HUES6 (cell line): ENCODE measurements around the gene ECSCR.
"Not testable (repeated sequence)": the region's sequence is repeated elsewhere in the genome, so short reads cannot be mapped to it uniquely, and the experiment has no call there.

Experiments used
- H3K27ac ChIP-seq: 2 replicates; pipeline ENCODE4 v1.7.0; 2013; ENCODE audit warnings: low read depth, mild to moderate bottlenecking, low read length, inconsistent platforms
- H3K27me3 ChIP-seq: 2 replicates; pipeline ENCODE4 v1.6.1; 2013; ENCODE audit warnings: low read length; ENCODE audit not compliant: control insufficient read depth, insufficient read depth
- H3K36me3 ChIP-seq: 2 replicates; pipeline ENCODE4 v1.6.1; 2013; ENCODE audit warnings: low read length; ENCODE audit not compliant: control insufficient read depth, insufficient read depth
- H3K4me1 ChIP-seq: 2 replicates; pipeline ENCODE4 v1.6.1; 2013; ENCODE audit warnings: low read length; ENCODE audit not compliant: control insufficient read depth, insufficient read depth
- H3K4me3 ChIP-seq: 2 replicates; pipeline ENCODE4 v1.5.1; 2013; ENCODE audit warnings: low read depth, low read length
- H3K9ac ChIP-seq: one replicate; pipeline ENCODE4 v1.6.1; 2013; ENCODE audit warnings: mild to moderate bottlenecking, low read length
- H3K9me3 ChIP-seq: 2 replicates; pipeline ENCODE4 v1.6.1; 2013; ENCODE audit warnings: low read depth, low read length; ENCODE audit not compliant: control insufficient read depth, insufficient read depth

Gene ECSCR

DNA sequence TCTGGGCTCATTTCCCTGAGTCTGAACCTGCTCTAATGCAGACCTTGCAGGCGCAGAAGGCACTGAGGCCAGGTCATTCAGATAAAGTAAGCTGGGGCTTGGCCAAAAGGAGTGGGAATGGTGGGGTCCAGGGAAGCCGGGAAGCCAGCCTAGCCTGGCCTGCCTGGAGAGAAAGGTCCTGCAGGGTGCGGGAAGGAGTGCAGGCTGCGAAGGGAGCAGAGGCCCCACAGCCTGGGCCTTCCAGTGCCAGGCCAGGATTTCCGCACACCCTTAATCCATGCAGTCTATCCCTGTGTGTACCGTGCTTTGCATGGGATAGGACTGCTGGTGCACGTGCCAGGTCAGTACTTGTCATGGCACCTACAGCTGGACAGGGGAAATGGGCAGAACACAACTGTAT lies 23.7 kb upstream of the ECSCR start:
- H3K4me1 ChIP-seq = peaks cover 13% of the 10 kb centered on the region
- H3K9ac ChIP-seq = no peak overlapping the region
- no peak overlapping the region for H3K4me3 ChIP-seq
- no peak overlapping the region for H3K27ac ChIP-seq
- H3K36me3 ChIP-seq = no peaks in the 10 kb centered on the region
- H3K27me3 ChIP-seq = no peaks in the 10 kb centered on the region
- H3K9me3 ChIP-seq = no peaks in the 10 kb centered on the region

GRCh38 chr5:139482890-139483208 lies 20.3 kb upstream of the ECSCR start:
- H3K9me3 ChIP-seq, H3K9ac ChIP-seq, H3K27ac ChIP-seq, H3K4me3 ChIP-seq, H3K27me3 ChIP-seq, H3K36me3 ChIP-seq: not testable (repeated sequence)
- H3K4me1 ChIP-seq = peaks cover 17% of the 10 kb centered on the region

DNA sequence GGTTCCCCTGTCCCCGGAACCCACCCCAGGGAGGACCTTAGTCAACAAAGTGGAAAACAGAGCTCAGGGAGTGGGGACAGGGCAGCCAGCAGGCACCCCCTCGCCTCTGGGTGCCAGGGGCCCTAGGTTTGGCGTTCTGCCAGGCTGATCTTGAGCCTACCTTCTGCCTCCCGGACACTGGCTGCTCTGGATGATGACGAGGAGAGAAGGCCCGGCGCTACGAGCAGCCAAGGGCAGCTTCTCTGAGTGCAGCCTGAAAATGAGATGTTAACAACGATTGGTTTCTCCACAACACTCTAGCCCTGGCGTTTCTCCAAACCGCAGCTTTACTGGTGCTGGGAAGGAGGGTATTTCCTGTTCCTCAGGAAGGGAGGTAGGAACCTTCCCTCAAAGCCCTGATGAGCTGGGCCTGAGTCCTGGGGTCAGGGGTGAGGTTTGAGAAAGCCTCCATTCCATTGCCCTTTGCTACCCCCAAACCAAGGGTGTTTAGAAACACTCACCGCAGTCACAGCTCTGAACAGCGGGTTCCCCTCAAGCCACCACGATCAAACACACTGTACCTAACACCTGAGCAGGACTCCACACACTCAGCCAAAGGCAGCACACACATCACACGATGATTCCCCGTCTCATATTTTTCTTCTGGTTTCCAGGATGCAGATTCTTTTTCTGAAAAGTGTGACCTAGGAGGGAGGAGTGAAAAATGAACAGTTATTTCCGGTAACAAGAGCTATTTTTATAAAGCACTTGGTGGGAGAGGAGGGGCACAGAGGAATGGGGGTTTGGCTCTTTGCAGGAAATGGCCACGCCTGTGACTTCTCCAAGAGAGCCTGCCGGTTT lies 19.7 kb upstream of the ECSCR start, which contains the start of gene STING1:
STING1 (minus strand) TSS at position 709 of the 840 bp plus-strand sequence. CDS start 1,054 bp downstream, outside the sequence.
- H3K4me1 ChIP-seq = peaks cover 17% of the 10 kb centered on the region
- no peaks in the 10 kb centered on the region for H3K9me3 ChIP-seq
- no peak within 1 kb of the TSS for H3K9ac ChIP-seq
- no peaks in the 10 kb centered on the region for H3K36me3 ChIP-seq
- H3K27ac ChIP-seq = no peak within 1 kb of the TSS
- H3K4me3 ChIP-seq = no peak within 1 kb of the TSS
- no peaks in the 10 kb centered on the region for H3K27me3 ChIP-seq

- H3K27ac ChIP-seq = no peak overlapping the region
- H3K4me3 ChIP-seq = no peak overlapping the region
- no peaks in the 10 kb centered on the region for H3K9me3 ChIP-seq
- no peaks in the 10 kb centered on the region for H3K27me3 ChIP-seq
- H3K4me1 ChIP-seq = peaks cover 16% of the 10 kb centered on the region
- H3K9ac ChIP-seq = no peak overlapping the region
- no peaks in the 10 kb centered on the region for H3K36me3 ChIP-seq
These were observed 19.1 kb upstream of the ECSCR start for GRCh38 chr5:139481580-139482049.

GRCh38 chr5:139481122-139481533 lies 18.6 kb upstream of the ECSCR start:
- H3K9me3 ChIP-seq = no peaks in the 10 kb centered on the region
- no peak overlapping the region for H3K9ac ChIP-seq

GRCh38 chr5:139479729-139480128 lies 17.2 kb upstream of the ECSCR start:
- not testable (repeated sequence) for H3K27ac ChIP-seq, H3K4me3 ChIP-seq, H3K27me3 ChIP-seq, H3K36me3 ChIP-seq, H3K9ac ChIP-seq, H3K9me3 ChIP-seq
- H3K4me1 ChIP-seq = peaks cover 11% of the 10 kb centered on the region; the same call in 1 of the 2 replicates

More at GRCh38 chr5:139481122-139481533, 18.6 kb upstream of the ECSCR start:
- H3K36me3 ChIP-seq = no peaks in the 10 kb centered on the region
- H3K27ac ChIP-seq = no peak overlapping the region
- no peak overlapping the region for H3K4me3 ChIP-seq
- H3K4me1 ChIP-seq = peaks cover 11% of the 10 kb centered on the region
- H3K27me3 ChIP-seq = no peaks in the 10 kb centered on the region

DNA sequence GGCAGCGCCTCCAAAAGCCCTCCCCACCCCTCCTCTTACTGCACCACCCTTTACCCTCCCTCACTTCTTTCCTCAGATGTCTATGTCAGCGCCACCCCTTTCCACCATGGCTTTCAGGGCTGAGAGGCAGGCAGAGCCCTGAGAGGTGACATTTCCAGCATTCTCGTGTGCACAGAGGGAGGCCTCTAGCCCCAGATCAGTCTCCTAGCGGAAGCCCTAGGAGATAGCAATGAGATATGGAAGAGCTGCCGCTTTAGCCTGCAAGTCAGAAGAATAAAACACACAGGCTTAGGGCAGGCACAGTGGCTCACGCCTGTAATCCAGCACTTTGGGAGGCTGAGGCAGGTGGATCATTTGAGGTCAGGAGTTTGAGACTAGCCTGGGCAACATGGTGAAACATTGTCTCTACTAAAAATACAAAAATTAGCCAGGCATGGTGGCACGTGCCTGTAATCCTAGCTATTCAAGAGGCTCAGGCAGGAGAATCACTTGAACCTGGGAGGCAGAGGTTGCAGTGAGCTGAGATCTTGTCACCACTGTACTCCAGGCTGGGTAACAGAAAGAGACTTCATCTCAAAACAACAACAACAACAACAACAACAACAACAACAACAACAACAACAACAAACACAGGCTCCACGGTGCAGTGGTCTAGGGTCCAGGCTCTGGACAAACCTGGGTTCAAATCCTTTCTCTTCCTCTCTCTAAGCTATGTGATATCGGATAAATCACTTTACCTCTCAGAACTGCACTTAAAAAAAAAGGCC lies 16.3 kb upstream of the ECSCR start:
- H3K27me3 ChIP-seq, H3K9me3 ChIP-seq, H3K27ac ChIP-seq, H3K9ac ChIP-seq, H3K36me3 ChIP-seq, H3K4me3 ChIP-seq: not testable (repeated sequence)
- H3K4me1 ChIP-seq = peaks cover 17% of the 10 kb centered on the region

DNA sequence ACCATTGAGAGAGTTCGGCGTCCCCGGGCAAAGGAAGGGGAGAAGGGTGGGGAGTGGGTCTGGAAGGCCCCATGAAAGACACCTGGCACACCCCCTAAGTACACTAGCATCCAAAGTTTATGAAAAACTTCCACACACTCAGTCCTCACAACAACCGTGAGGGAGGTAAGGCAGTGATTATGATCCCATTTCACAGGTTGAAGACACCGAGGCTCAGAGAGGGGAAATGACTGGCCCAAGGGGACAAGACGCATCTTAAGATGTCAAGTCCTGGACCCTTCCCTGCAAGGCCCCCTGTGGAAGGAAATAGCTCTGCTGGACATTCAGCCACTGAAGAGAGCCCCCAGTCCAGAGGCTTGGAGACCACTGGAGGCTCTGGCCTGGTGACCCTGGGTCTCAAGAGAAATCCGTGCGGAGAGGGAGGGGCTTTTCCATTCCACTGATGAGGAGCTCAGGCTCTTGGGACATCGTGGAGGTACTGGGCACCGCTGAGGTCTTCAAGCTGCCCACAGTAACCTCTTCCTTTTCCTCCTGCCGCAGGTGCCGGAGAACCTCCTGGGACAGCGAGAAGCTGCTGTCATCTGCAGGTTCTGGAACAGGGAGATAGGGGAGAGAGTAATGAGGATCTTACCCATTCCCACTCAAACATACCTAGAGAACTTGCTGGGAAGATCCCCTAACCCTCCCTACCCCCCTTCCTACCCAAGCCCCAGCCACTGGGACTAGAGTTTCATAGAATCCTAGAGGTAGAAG lies 13.5 kb upstream of the ECSCR start:
- Histone ChIP-seq H3K9ac (no peak overlapping the region), H3K27me3 (no peaks in the 10 kb centered on the region), H3K36me3 (no peaks in the 10 kb centered on the region), H3K9me3 (no peaks in the 10 kb centered on the region), H3K27ac (no peak overlapping the region), H3K4me3 (no peak overlapping the region), H3K4me1 (peaks cover 34% of the 10 kb centered on the region)

GRCh38 chr5:139474890-139475791 lies 12.6 kb upstream of the ECSCR start:
- Histone ChIP-seq H3K27ac (no peak overlapping the region), H3K4me1 (peaks cover 38% of the 10 kb centered on the region), H3K9ac (no peak overlapping the region), H3K9me3 (no peaks in the 10 kb centered on the region), H3K27me3 (no peaks in the 10 kb centered on the region), H3K4me3 (no peak overlapping the region), H3K36me3 (no peaks in the 10 kb centered on the region)

- H3K36me3 ChIP-seq = no peaks in the 10 kb centered on the region
- no peak overlapping the region for H3K4me3 ChIP-seq
- H3K9me3 ChIP-seq = no peaks in the 10 kb centered on the region
- no peaks in the 10 kb centered on the region for H3K27me3 ChIP-seq
- peak overlapping the region; percentile 31; the same call in 1 of the 2 replicates for H3K27ac ChIP-seq
- H3K9ac ChIP-seq = no peak overlapping the region
- peaks cover 37% of the 10 kb centered on the region for H3K4me1 ChIP-seq
These were observed 11.0 kb upstream of the ECSCR start for GRCh38 chr5:139473565-139473964.
